HFFc6 (cell line): Measurements from ENCODE around the gene RAB3GAP1. TPM values are rescaled to one million over a fixed set of nuclear protein-coding genes. Genes with fewer than 3 reads are reported as not detected.

ENCODE experiments used
- DNase-seq: peaks from one replicate; pipeline ENCODE4 v3.0.0-alpha.2; 2018
- H3K27ac Mint-ChIP-seq: 2 replicates; pipeline ENCODE4 v1.8.0; 2020; ENCODE audit warnings: mild to moderate bottlenecking, mixed read lengths
- H3K27me3 Mint-ChIP-seq: 2 replicates; pipeline ENCODE4 v1.8.0; 2021; ENCODE audit warnings: mild to moderate bottlenecking, moderate library complexity, mixed read lengths; ENCODE audit not compliant: insufficient read depth
- H3K36me3 Mint-ChIP-seq: 2 replicates; pipeline ENCODE4 v1.8.0; 2021; ENCODE audit warnings: low read depth, mixed read lengths
- H3K4me1 Mint-ChIP-seq: 2 replicates; pipeline ENCODE4 v1.8.0; 2020; ENCODE audit warnings: low read depth, mixed read lengths
- H3K4me3 Mint-ChIP-seq: 2 replicates; pipeline ENCODE4 v1.8.0; 2020; ENCODE audit warnings: mild to moderate bottlenecking, moderate library complexity, mixed read lengths
- H3K9me3 Mint-ChIP-seq: 2 replicates; pipeline ENCODE4 v1.8.0; 2020; ENCODE audit warnings: mild to moderate bottlenecking, mixed read lengths
- total RNA-seq, 6 experiments: library from RNA; stranded (reverse); fragmentation: NEBNext Ultra II Directional; extraction: Animal tissue kit (Norgen Biotek cat#: 25700); gene quantifications; 2 replicates in 1 of 6; 3 replicates in 5 of 6; pipeline ENCODE4 v1.2.3, GENCODE V29; 2021
- TF ChIP-seq, protein P1 (sequence below): fragments of 200-600 bp; sonication (generic); IDR thresholded peaks from 2 replicates; pipeline ENCODE4 v1.5.0; 2021; ENCODE audit warnings: antibody characterized with exemption, mild to moderate bottlenecking

Gene RAB3GAP1
- total RNA-seq, 6 experiments from 2014 or later: 52.6 to 61.2 (median 59.1) TPM

DNA sequence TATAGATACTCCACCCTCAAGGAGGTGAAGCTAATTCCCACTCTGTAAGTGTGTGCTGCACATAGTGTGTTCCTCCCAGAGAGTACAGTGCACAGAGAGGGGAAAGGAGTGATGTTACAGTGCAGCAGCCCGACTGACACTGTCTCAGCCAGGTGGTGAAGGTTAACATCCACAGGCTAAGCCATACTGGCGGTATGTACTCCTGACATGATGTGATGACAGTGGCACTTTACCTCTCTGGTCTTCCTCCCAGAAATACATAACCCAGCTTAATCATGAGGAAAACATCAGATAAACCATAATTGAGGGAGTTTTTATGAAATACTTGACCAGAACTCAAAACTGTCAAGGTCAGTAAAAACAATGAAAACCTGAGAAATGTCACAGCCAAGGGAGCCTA lies 107.1 kb downstream of the RAB3GAP1 start:
- peaks cover 52% of the 10 kb centered on the region for H3K36me3 Mint-ChIP-seq
- no peak overlapping the region for H3K4me3 Mint-ChIP-seq
- no peak for DNase-seq
- TF ChIP-seq, protein P1, sequence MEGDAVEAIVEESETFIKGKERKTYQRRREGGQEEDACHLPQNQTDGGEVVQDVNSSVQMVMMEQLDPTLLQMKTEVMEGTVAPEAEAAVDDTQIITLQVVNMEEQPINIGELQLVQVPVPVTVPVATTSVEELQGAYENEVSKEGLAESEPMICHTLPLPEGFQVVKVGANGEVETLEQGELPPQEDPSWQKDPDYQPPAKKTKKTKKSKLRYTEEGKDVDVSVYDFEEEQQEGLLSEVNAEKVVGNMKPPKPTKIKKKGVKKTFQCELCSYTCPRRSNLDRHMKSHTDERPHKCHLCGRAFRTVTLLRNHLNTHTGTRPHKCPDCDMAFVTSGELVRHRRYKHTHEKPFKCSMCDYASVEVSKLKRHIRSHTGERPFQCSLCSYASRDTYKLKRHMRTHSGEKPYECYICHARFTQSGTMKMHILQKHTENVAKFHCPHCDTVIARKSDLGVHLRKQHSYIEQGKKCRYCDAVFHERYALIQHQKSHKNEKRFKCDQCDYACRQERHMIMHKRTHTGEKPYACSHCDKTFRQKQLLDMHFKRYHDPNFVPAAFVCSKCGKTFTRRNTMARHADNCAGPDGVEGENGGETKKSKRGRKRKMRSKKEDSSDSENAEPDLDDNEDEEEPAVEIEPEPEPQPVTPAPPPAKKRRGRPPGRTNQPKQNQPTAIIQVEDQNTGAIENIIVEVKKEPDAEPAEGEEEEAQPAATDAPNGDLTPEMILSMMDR: no peak
- no peak overlapping the region for H3K27ac Mint-ChIP-seq
- peaks cover 14% of the 10 kb centered on the region for H3K4me1 Mint-ChIP-seq
- no peaks in the 10 kb centered on the region for H3K9me3 Mint-ChIP-seq
- H3K27me3 Mint-ChIP-seq: no peaks in the 10 kb centered on the region

DNA sequence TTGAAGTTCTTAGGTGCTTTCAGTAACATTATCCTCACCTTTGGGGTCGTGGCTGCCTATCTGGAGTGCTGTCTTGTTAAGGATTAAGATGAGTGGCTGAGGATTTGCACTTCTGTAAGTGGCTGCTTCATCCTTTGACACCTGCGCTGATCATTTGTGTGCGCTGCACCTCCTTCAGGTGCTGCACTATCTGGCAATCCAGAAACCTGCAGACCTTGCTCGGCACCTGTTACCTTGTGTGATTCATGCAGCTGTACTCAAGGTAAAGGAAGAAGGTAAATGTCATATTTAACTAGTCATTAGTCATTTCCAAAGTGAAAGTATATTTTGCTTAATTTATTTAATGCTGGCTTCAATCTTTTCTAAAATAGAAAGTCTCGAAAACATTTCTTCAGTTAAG lies 110.3 kb downstream of the RAB3GAP1 start:
- Mint-ChIP-seq H3K9me3 (no peaks in the 10 kb centered on the region), H3K27me3 (no peaks in the 10 kb centered on the region), H3K36me3 (peaks cover 33% of the 10 kb centered on the region), H3K4me3 (no peak overlapping the region), H3K27ac (no peak overlapping the region), H3K4me1 (peaks cover 23% of the 10 kb centered on the region)
- TF ChIP-seq, protein P1: no peak
- no peak for DNase-seq

DNA sequence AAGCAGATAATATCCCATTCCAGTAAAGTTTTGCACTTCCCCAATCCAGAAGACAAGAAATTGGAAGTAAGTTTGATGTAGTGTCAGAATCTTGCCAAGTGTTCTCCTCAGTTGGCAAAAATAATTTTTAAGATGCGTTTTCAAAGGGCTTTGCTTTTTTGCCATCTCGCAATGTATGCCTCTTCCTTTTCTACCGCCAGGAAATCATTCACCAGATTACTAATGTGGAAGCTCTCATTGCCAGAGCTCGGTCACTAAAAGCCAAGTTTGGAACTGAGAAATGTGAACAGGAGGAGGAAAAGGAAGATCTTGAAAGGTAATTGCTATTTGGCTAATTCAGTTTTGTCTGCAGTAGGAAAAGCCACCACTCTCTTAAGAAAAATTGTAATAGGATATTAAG lies 110.7 kb downstream of the RAB3GAP1 start:
- Mint-ChIP-seq H3K27me3 (no peaks in the 10 kb centered on the region), H3K4me3 (no peak overlapping the region), H3K9me3 (no peaks in the 10 kb centered on the region), H3K36me3 (peaks cover 34% of the 10 kb centered on the region), H3K27ac (no peak overlapping the region), H3K4me1 (peaks cover 23% of the 10 kb centered on the region)
- no peak for DNase-seq
- TF ChIP-seq, protein P1: no peak

DNA sequence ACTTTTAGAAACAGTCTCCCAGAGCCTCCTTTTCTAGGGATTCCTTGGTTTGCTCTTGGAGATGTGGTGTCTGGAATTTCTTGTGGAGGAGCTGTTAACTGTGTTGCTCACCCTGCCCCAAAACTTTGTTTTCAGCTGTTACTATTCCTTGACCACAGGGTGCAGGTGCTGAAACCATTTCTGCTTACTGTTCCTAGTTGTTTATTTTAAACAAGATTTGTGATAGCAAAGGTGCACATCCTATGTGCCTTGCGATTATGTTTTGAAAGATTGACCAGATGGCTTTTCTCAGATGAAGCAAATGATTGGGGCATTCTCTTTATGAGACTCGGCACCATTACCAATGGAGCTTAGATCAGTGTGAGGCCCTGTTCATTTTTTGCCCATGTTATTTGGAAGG lies 111.2 kb downstream of the RAB3GAP1 start:
- H3K36me3 Mint-ChIP-seq: peaks cover 34% of the 10 kb centered on the region
- peaks cover 23% of the 10 kb centered on the region for H3K4me1 Mint-ChIP-seq
- no peaks in the 10 kb centered on the region for H3K9me3 Mint-ChIP-seq
- H3K27me3 Mint-ChIP-seq: no peaks in the 10 kb centered on the region
- H3K27ac Mint-ChIP-seq: peak overlapping the region; percentile 35; the same call in 1 of the 2 replicates
- H3K4me3 Mint-ChIP-seq: no peak overlapping the region
- no peak for DNase-seq
- TF ChIP-seq, protein P1: no peak

DNA sequence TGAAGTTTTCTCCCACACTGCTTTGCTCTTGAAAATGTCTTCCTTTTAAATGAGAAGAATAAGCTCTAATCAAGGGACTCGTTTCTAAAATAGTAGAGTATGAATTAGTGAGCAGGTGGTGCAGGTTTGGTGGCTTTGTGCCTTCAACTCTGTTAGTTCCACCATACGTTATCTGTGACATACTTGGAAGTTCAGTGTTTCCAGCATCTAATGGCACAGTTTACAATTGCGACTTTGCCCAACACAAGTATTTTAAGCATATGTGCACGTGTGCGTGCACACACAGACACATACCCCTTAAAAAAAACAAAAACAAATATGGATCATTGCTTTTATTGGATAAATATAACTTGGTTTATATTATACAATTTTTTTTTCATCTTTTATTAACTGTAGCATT lies 111.8 kb downstream of the RAB3GAP1 start:
- TF ChIP-seq, protein P1: no peak
- H3K4me3 Mint-ChIP-seq: no peak overlapping the region
- peaks cover 23% of the 10 kb centered on the region for H3K4me1 Mint-ChIP-seq
- H3K27me3 Mint-ChIP-seq: no peaks in the 10 kb centered on the region; the same call in 1 of the 2 replicates
- no peak overlapping the region for H3K27ac Mint-ChIP-seq
- DNase-seq: no peak
- no peaks in the 10 kb centered on the region for H3K9me3 Mint-ChIP-seq
- peaks cover 35% of the 10 kb centered on the region for H3K36me3 Mint-ChIP-seq

DNA sequence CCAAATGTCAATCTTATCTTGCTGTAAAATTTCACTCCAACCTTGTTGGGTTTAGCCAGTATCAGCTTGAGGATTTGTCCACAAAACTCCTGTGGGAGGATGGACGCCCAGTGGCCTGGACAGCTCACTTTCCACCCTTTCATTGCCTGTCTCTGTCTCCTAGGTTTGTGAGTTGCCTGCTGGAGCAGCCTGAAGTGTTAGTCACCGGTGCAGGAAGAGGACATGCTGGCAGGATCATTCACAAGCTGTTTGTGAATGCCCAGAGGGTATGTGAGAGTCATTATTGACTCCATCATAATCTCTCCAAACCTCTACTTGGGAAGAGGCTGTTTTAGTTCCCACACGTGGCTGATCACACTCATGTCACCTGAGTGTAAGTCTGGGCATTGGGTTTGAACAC lies 112.3 kb downstream of the RAB3GAP1 start:
- Mint-ChIP-seq H3K36me3 (peaks cover 36% of the 10 kb centered on the region), H3K9me3 (no peaks in the 10 kb centered on the region), H3K4me1 (peaks cover 23% of the 10 kb centered on the region), H3K27me3 (no peaks in the 10 kb centered on the region; the same call in 1 of the 2 replicates), H3K4me3 (peak overlapping the region; percentile 22; the same call in 1 of the 2 replicates), H3K27ac (peak overlapping the region; percentile 90)
- TF ChIP-seq, protein P1: no peak; the same call in 1 of the 2 replicates
- peak; percentile 96 for DNase-seq
